Osteocyte (in vitro differentiated cells): ENCODE data around the gene HOXA3. TPM values are rescaled to one million over a fixed set of nuclear protein-coding genes. Genes with fewer than 3 reads are reported as not detected.

Experiments used
- DNase-seq: peaks from one replicate; pipeline ENCODE4 v3.0.0; 2021; ENCODE audit warnings: mixed read lengths; ENCODE audit not compliant: unreplicated experiment; ENCODE audit errors: extremely low spot score
- H3K27ac Mint-ChIP-seq: one replicate; pipeline ENCODE4 v1.8.0; 2021; ENCODE audit warnings: mild to moderate bottlenecking, mixed read lengths; ENCODE audit not compliant: unreplicated experiment
- H3K27me3 Mint-ChIP-seq: one replicate; pipeline ENCODE4 v1.8.0; 2021; ENCODE audit warnings: mixed read lengths; ENCODE audit not compliant: unreplicated experiment
- H3K36me3 Mint-ChIP-seq: one replicate; pipeline ENCODE4 v1.8.0; 2021; ENCODE audit warnings: mixed read lengths; ENCODE audit not compliant: unreplicated experiment
- H3K4me1 Mint-ChIP-seq: one replicate; pipeline ENCODE4 v1.8.0; 2021; ENCODE audit warnings: mixed read lengths; ENCODE audit not compliant: unreplicated experiment
- H3K4me3 Mint-ChIP-seq: one replicate; pipeline ENCODE4 v1.8.0; 2021; ENCODE audit warnings: mild to moderate bottlenecking, moderate library complexity, mixed read lengths; ENCODE audit not compliant: unreplicated experiment
- H3K9me3 Mint-ChIP-seq: one replicate; pipeline ENCODE4 v1.8.0; 2021; ENCODE audit warnings: mixed read lengths; ENCODE audit not compliant: unreplicated experiment
- total RNA-seq: library from RNA; stranded (reverse); gene quantifications from 2 replicates; pipeline ENCODE4 v1.2.1, GENCODE V29; 2021
- TF ChIP-seq, protein P1 (sequence below): fragments of 200-600 bp; sonication (generic); IDR thresholded peaks from 2 replicates; pipeline ENCODE4 v1.5.0; 2021; ENCODE audit warnings: antibody characterized with exemption, mild to moderate bottlenecking, moderate library complexity

The HOXA3 gene
- total RNA-seq, 1 donor from 2014 or later = not detected

DNA sequence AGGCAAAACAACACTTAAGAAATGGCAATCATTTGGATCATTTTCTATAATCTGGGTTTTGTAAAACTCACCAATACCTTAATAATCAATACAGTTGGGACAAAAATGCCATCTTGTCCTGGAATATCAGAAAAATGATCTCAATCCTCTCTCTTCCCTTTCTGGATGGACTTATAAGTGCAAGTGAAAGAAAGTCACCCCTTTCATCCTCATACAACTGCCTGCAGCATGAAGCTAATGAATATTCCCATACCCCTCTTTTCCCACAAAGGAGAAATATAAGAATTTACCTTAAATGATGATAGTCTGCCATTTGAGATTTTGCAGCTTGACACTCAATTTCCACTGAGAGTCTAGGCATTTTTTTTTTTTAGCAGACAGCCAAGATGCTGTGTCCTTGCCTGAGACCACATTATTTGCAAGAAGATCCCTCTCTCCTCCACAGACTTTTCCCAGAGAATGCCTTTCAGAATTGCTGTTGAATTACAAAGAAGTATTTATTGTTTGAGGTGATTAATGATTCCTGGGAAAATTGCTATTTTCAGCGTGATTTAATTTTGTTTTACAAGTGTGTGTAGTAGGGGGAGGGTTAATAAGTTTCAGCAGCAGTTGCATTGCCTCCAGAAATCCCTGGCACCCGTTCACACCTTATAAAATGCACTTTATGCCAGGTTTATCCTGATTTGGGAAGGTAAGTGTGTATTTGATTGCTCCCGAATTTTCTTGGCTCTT is 25.6 kb downstream of the HOXA3 start:
- Mint-ChIP-seq H3K27ac (no peak overlapping the region), H3K9me3 (no peaks in the 10 kb centered on the region), H3K27me3 (peaks cover 91% of the 10 kb centered on the region), H3K36me3 (no peaks in the 10 kb centered on the region), H3K4me3 (no peak overlapping the region), H3K4me1 (peaks cover 2% of the 10 kb centered on the region)
- no peak for DNase-seq
- TF ChIP-seq, protein P1, sequence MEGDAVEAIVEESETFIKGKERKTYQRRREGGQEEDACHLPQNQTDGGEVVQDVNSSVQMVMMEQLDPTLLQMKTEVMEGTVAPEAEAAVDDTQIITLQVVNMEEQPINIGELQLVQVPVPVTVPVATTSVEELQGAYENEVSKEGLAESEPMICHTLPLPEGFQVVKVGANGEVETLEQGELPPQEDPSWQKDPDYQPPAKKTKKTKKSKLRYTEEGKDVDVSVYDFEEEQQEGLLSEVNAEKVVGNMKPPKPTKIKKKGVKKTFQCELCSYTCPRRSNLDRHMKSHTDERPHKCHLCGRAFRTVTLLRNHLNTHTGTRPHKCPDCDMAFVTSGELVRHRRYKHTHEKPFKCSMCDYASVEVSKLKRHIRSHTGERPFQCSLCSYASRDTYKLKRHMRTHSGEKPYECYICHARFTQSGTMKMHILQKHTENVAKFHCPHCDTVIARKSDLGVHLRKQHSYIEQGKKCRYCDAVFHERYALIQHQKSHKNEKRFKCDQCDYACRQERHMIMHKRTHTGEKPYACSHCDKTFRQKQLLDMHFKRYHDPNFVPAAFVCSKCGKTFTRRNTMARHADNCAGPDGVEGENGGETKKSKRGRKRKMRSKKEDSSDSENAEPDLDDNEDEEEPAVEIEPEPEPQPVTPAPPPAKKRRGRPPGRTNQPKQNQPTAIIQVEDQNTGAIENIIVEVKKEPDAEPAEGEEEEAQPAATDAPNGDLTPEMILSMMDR = no peak

DNA sequence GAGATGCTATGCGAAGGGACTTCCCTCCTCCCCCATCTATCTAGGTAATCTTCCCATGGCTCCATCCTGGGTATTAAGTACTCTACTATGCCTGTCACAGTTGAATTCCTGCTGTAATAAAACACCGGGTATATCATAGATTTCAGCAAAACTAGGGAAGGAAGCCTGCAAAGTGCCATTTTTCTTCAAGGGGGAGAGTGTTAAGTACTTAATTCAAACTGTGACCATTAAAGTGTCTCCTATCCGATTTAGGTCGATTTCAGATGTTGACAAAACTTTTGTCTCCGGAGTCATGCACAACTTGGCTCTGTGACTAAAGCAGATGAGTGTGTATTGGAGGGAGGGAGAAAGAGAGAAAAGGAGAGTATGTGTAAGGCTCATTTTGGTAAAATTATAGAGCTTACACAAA is 26.4 kb downstream of the HOXA3 start:
- no peaks in the 10 kb centered on the region for H3K36me3 Mint-ChIP-seq
- H3K27me3 Mint-ChIP-seq = peaks cover 91% of the 10 kb centered on the region
- DNase-seq = no peak
- H3K9me3 Mint-ChIP-seq = no peaks in the 10 kb centered on the region
- no peak overlapping the region for H3K27ac Mint-ChIP-seq
- TF ChIP-seq, protein P1 = no peak
- H3K4me1 Mint-ChIP-seq = no peaks in the 10 kb centered on the region
- no peak overlapping the region for H3K4me3 Mint-ChIP-seq

DNA sequence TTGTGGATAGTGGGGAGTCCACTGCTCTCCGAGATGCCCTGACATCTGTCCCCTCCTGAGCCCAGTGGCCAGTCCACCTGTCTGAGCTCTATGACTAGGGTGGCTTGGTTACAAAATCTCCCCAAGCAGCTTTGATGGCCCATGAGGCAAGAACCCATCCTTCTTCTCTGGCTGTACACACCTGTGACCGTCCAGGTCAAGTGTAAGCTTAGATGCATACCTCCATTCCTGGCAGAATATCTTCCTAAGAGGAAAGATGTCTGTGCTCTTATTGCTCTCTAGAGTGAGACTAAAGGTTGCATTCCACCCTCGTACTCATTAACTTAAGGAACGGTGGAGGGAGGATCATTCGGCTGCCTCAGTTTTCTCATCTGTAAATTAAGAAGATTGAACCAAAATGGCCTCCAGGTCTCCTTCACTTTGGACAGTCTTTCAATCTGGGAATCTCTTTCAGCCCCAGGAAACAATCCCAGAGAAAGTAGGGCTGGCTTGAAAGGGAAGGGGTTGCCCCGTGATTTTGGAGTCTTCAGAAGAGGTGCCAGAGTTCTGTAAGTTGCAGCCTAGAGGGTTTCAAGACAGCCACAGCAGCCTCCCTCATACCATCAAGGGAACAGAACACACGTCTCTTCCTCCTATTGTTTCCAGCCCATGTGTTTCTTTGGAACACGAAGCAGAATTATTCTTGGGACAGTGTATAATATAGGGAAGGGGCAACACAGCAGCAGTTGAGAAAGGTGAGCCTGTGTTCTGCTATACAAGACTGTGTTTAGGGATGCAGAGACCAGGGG is 27.3 kb downstream of the HOXA3 start:
- Mint-ChIP-seq H3K36me3 (no peaks in the 10 kb centered on the region), H3K9me3 (no peaks in the 10 kb centered on the region), H3K27ac (no peak overlapping the region), H3K4me3 (no peak overlapping the region), H3K27me3 (peaks cover 96% of the 10 kb centered on the region), H3K4me1 (no peaks in the 10 kb centered on the region)
- TF ChIP-seq, protein P1 = no peak
- no peak for DNase-seq

DNA sequence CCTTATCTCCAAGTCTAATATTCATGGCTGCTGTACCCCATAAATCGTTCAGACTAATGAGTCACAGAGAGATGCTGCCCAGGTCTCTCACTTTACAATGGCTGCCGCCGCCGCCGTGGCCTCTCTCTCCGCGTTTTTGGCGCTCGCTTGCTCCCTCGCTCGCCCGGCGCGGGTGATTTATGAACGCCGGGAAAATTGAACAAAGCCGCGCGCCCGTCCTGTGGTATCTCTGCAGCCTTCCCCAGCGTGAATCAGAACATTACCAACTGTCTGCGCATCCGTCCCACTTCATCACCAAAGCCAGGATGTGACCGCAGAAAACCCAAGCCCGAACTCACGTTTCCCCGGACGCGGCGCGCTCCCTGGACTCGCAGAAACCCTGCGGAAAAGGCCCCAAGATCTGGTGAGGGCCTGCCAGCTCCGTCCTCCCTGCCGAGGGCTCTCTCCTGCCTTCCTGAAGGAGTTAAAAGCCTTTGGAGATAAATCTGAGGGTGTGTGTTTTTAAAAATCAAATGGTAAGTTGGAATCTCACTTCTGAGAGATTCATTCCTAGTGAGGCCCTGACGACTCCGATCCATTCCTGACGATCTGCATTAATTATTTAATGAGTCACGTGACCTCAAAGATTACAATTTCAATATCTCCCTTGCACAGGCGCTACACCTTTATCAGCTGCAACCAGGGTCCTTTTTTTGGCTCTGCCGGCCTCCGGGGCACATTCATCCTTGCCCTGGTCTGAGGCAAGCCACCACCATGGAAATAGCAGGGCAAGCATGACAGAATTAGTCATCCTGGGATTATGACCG is 28.1 kb downstream of the HOXA3 start:
- TF ChIP-seq, protein P1 = no peak
- Mint-ChIP-seq H3K36me3 (no peaks in the 10 kb centered on the region), H3K4me3 (no peak overlapping the region), H3K27ac (no peak overlapping the region), H3K4me1 (no peaks in the 10 kb centered on the region), H3K27me3 (peaks cover 98% of the 10 kb centered on the region), H3K9me3 (no peaks in the 10 kb centered on the region)
- no peak for DNase-seq
